Measurements from ENCODE around the gene MCL1. TPM values are rescaled to one million over a fixed set of nuclear protein-coding genes. Genes with fewer than 3 reads are reported as not detected.
A peak's percentile ranks its signal among the peaks of the same experiment; 100 is the strongest.
"Not testable (repeated sequence)": the region's sequence is repeated elsewhere in the genome, so short reads cannot be mapped to it uniquely, and the experiment has no call there.

MCL1 gene
- total RNA-seq, 4 donors from 2014 or later: 235 to 306 (median 258) TPM

DNA sequence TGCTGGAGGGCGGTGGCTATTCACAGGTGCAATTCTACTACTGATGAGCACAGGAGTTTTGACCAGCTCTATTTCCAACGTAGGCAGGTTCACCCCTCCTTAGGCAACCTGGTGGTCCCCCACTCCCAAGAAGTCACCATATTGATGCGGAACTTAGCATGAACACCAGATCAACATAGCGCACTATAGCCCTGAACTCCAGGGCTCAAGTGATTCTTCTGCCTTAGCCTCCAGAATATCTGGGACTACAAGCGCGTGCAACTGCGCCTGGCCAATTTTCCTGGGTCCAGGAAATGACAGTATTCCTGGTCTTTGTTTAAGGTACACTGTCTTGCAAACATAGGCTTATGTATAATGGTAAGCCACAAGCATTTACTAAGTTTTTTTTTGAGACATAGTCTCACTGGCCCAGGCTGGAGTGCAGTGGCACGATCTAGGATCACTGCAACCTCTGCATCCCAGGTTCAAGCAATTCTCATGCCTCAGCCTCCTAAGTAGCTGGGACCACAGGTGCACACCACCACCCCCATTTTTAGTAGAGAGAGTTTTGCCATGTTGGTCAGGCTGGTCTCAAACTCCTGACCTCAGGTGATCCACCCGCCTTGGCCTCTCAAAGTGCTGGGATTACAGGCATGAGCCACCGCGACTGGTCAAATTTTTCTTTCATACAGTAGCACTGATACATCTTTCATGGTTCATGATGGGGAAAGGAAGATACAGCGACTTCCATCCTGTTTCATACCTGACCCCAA lies 12.6 kb downstream of the MCL1 start:
- DNase-seq (ENCODE audit: low spot score in 2 of 2): peak in 1 of 2 donors; percentile 11
- WGBS, 2 donors: 80 to 82% methylated on average over 12 of the region's 12 CpGs
- TF ChIP-seq POLR2A (IDR thresholded peaks at IDR 0.05) (no peak), EP300 (IDR thresholded peaks at IDR 0.05) (no peak)
- TF ChIP-seq, protein P1, sequence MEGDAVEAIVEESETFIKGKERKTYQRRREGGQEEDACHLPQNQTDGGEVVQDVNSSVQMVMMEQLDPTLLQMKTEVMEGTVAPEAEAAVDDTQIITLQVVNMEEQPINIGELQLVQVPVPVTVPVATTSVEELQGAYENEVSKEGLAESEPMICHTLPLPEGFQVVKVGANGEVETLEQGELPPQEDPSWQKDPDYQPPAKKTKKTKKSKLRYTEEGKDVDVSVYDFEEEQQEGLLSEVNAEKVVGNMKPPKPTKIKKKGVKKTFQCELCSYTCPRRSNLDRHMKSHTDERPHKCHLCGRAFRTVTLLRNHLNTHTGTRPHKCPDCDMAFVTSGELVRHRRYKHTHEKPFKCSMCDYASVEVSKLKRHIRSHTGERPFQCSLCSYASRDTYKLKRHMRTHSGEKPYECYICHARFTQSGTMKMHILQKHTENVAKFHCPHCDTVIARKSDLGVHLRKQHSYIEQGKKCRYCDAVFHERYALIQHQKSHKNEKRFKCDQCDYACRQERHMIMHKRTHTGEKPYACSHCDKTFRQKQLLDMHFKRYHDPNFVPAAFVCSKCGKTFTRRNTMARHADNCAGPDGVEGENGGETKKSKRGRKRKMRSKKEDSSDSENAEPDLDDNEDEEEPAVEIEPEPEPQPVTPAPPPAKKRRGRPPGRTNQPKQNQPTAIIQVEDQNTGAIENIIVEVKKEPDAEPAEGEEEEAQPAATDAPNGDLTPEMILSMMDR (IDR thresholded peaks at IDR 0.05): no peak
- Histone ChIP-seq H3K9me3 (no peaks in the 10 kb centered on the region), H3K4me1 (peaks cover 5 to 97% (median 89%) of the 10 kb centered on the region in 4 donors), H3K27ac (peak overlapping the region; percentile 97 to 100 (median 99)), H3K27me3 (no peaks in the 10 kb centered on the region), H3K4me3 (peak overlapping the region in 3 of 4 donors; percentile 36 to 51 (median 39)), H3K36me3 (peaks cover 0 to 15% (median 0%) of the 10 kb centered on the region in 3 donors)

DNA sequence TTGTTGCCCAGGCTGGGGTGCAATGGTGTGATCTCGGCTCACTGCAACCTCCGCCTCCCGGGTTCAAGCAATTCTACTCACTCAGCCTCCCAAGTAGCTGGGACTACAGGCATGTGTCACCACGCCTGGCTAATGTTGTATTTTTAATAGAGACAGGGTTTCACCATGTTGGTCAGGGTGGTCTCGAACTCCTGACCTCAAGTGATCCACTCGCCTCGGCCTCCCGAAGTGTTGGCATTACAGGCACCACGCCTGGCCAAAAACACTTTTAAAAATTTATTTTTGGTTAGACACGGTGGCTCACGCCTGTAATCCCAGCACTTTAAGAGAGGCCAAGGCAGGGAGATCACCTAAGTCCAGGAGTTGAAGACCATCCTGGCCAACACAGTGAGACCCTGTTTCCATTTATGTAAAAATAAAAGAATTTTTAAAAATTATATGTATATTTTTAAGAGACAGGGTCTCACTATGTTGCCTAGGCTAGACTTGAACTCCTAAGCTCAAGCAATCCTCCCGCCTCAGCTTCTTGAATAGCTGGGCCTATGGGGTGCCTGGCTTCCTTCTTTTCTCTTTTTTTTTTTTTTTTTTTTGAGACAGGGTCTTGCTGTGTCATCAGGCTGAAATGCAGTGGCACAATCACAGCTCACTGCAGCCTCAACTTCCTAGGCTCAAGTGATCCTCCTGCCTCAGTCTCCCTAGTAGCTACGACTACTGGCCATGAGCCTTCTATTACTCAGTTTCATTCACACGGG lies 14.0 kb downstream of the MCL1 start:
- not testable (repeated sequence) for H3K27me3 ChIP-seq, H3K4me3 ChIP-seq, H3K36me3 ChIP-seq, H3K9me3 ChIP-seq
- peak in 1 of 2 donors; percentile 8 for DNase-seq (ENCODE audit: low spot score in 2 of 2)
- WGBS, 2 donors: 70 to 79% methylated on average over 14 of the region's 14 CpGs
- H3K27ac ChIP-seq: peak overlapping the region; percentile 97 to 100 (median 99)
- H3K4me1 ChIP-seq: peaks cover 7 to 88% (median 82%) of the 10 kb centered on the region in 4 donors

DNA sequence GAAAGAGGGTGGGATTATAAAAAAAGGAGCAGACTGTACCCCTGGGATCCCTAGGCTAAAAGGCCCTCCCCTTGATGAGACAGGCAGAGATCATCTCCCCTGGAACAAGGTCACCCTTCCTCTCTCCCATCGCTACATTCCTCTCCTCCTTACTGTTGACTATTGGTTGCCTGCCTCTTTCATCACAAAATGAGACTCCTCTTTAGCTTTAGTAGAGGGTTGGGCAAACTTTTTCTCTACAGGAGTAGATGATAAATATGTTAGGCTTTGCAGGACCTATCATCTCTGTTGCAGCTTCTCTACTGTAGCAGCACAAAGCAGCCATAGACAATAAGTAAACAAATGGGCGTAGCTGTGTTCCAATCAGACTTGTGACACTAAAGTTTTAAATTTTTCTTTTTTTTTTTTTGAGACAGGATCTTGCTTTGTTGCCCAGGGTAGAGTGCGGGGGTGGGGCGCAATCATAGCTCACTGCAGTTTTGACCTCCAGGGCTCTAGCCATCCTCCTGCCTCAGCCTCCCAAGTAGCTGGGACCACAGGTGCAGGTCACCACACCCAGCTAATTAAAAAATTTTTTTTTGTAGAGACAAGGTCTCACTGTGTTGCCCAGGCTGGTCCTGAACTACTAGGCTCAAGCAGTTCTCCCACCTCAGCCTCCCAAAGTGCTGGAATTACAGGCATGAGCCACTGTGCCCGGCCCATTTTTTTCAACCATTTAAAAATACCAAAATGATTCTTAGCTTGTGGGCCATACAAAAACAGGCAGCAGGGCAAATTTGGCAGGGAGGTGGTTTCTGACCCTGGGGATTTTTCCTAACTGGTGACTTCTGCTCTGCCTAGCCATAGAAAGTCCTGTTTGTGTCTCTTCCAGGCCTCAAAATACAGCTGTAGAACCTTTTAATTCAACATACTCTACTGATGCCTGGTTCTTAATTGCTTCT lies 15.1 kb downstream of the MCL1 start:
- Histone ChIP-seq H3K4me3 (no peak overlapping the region), H3K9me3 (no peaks in the 10 kb centered on the region), H3K36me3 (no peaks in the 10 kb centered on the region), H3K27me3 (no peaks in the 10 kb centered on the region), H3K4me1 (peaks cover 11 to 88% (median 82%) of the 10 kb centered on the region in 4 donors), H3K27ac (peak overlapping the region; percentile 97 to 100 (median 99))
- TF ChIP-seq, protein P1 (IDR thresholded peaks at IDR 0.05): no peak
- TF ChIP-seq POLR2A (IDR thresholded peaks at IDR 0.05): peak in 1 of 2 donors; percentile 3
- 59 to 66% methylated on average over 5 of the region's 5 CpGs for WGBS, 2 donors
- DNase-seq (ENCODE audit: low spot score in 2 of 2): peak in 1 of 2 donors; percentile 14

DNA sequence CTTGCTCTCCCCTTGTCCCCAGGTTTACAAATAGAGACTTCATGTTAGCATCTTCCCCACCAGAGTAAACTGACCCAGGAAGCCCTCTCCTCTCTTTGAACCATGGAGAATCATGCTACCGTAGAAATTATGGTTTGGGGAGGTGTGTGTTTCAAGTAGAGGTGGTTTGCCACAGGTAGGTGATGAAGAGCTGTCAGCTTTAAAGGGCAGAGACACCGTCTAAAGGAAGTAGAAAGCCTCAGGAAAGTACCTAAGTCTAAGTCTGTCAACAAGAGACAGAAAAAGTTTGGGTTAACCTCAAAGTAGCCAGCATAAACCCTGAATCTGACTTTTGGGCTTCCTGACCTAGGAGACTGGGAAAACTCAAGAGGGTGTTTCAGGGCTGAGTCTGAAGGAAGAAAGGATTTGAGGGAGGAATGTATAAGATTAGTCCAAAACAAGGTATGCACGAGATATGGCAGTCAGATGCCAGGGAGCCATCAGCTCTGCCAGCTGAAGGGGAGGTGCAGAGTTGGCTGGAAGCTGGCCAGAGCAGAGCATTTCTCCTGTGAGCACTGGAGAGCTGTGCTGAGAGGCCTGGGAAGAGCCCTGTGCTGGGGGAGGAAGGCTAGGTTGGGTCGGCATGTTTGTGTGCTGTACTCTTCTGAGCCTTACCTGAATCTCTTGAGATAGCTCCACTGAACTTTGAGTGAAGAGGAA lies 15.9 kb downstream of the MCL1 start:
- peak in 1 of 2 donors; percentile 18 for DNase-seq (ENCODE audit: low spot score in 2 of 2)
- WGBS, 2 donors: 32 to 34% methylated on average over 4 of the region's 4 CpGs
- H3K4me1 ChIP-seq: peaks cover 11 to 88% (median 80%) of the 10 kb centered on the region in 4 donors

More for the DNA sequence above, 15.9 kb downstream of the MCL1 start:
- Histone ChIP-seq H3K27me3 (no peaks in the 10 kb centered on the region), H3K4me3 (peak overlapping the region in 1 of 4 donors; percentile 12), H3K9me3 (no peaks in the 10 kb centered on the region), H3K36me3 (no peaks in the 10 kb centered on the region), H3K27ac (peak overlapping the region; percentile 97 to 100 (median 99))
- TF ChIP-seq EP300 (IDR thresholded peaks at IDR 0.05) (no peak), POLR2A (IDR thresholded peaks at IDR 0.05) (no peak)
- TF ChIP-seq, protein P1 (IDR thresholded peaks at IDR 0.05): no peak
